DMS 273 (cell line): ENCODE data around the gene SEC22A.
A peak's percentile ranks its signal among the peaks of the same experiment; 100 is the strongest.
"Not testable (repeated sequence)": the region's sequence is repeated elsewhere in the genome, so short reads cannot be mapped to it uniquely, and the experiment has no call there.

ENCODE experiments used
- DNase-seq: peaks from one replicate; lab custom pipeline; 2025; ENCODE audit not compliant: unreplicated experiment; lab: John Stamatoyannopoulos, UW

The SEC22A gene

DNA sequence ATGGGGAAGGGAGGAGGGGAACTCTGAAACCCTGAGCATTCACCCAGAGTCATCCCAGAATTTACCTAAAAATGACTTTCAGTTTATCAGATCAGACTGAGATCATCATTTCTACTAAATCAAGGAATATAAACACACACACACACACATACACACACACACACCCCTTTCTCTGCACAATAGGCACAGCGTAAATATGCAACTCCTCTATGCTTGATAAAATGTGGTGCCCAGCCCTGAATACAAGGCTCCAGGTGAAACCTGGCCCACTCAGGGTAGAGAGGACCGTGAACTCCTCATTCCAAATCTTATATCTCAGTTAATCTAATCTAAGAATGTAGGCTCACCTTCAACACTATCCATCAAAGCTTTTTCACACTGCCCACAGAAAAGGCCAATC, 31.8 kb upstream of the SEC22A start:
- DNase-seq = no peak

GRCh38 chr3:123180791-123181190, 21.0 kb upstream of the SEC22A start:
- no peak for DNase-seq

DNA sequence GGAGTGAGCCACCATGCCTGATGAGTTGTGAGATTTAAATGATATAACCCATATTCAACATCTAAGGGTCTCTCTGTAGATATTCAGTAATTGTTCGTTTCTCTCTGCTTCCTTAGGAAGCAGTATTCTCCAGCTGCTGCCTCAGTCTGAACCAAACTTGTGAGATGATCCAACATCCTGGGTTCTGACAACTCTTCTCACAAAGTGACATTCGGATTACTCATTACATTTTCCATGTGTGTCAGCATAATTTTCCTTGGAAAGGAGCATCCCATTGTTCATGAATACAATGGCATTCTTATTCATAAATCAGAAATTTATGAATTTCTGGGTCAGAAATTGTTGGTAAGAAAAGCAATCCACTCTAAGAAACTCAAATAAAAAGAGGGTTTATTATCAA, 15.0 kb upstream of the SEC22A start:
- no peak for DNase-seq

GRCh38 chr3:123188058-123188457, 13.7 kb upstream of the SEC22A start:
- DNase-seq = no peak

GRCh38 chr3:123193448-123194101, 8.2 kb upstream of the SEC22A start:
- no peak for DNase-seq

GRCh38 chr3:123194552-123194951, 7.2 kb upstream of the SEC22A start:
- peak; percentile 20 for DNase-seq

DNA sequence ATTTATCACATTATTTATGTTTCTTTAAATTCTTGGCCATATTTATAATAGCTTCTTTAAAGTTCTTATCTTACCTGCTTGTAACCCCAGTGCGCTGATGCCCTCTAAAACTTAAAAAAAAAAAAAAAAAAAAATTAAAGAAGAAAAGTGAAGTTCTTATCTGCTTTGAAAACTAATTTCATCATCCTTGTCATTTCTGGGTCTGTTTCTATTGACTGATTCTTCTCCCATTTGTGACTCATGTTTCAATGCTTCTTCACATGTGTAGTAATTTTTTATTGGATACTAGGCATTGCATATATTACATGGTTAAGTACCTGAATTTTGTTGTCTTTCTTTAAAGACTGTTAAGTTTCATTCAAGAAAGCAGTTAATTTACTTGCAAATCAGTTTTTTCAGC, 3.4 kb upstream of the SEC22A start:
- DNase-seq = no peak

- no peak for DNase-seq
Observed at GRCh38 chr3:123201223-123201556, 553 bp upstream of the SEC22A start.

- peak; percentile 64 for DNase-seq
Observed at GRCh38 chr3:123202451-123202850, 708 bp downstream of the SEC22A start.

- DNase-seq = no peak
Observed at GRCh38 chr3:123218990-123219389, 17.2 kb downstream of the SEC22A start.

DNA sequence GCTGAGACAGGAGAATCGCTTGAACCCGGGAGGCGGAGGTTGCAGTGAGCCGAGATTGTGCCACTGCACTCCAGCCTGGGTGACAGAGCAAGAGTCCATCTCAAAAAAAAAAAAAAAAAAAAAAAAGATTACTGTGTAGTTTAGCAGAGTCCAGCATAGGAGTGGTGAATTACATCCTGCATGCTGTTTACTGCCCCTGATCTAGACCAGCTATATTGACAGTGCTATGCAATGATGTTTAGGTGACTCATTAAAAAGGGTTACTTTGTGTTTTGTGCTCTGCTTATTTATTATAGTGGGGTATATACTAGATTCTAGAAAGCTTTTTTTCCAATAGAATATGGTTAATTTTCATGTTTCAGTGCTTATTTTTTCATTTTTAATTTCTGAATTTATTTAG, 19.6 kb downstream of the SEC22A start:
- not testable (repeated sequence) for DNase-seq

DNA sequence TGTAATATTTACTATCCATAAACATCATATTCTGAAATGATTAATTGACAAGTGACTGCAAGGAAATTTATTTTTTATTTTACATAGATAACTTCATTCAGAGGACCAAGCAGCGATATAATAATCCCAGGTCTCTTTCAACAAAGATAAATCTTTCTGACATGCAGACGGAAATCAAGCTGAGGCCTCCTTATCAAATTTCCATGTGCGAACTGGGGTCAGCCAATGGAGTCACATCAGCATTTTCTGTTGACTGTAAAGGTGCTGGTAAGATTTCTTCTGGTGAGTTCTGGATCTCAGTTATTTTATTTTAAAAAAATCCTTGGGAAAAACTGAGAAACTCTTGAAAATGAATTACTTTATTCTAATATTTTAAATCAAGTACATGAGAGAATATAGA, 23.3 kb downstream of the SEC22A start:
- no peak for DNase-seq

DNA sequence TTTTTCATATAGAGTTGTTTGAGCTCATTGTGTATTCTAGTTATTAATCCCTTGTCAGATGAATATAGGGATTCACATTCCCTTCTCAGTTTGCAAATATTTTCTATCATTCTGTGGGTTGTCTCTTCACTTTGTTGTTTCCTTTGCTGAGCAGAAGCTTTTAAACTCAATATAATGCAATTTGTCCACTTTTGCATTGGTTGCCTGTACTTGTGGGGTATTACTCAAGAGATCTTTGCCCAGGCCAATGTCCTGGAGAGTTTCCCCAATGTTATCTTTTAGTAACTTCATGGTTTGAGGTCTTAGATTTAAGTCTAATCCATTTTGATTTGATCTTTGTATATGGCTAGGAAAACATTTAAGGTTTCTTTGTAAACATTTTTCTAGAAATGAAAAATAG, 24.8 kb downstream of the SEC22A start:
- no peak for DNase-seq

- DNase-seq = no peak
Observed at GRCh38 chr3:123229145-123229544, 27.4 kb downstream of the SEC22A start.

- no peak for DNase-seq
Observed at GRCh38 chr3:123236902-123237301, 35.2 kb downstream of the SEC22A start.

GRCh38 chr3:123239186-123239585, 37.4 kb downstream of the SEC22A start:
- not testable (repeated sequence) for DNase-seq

DNA sequence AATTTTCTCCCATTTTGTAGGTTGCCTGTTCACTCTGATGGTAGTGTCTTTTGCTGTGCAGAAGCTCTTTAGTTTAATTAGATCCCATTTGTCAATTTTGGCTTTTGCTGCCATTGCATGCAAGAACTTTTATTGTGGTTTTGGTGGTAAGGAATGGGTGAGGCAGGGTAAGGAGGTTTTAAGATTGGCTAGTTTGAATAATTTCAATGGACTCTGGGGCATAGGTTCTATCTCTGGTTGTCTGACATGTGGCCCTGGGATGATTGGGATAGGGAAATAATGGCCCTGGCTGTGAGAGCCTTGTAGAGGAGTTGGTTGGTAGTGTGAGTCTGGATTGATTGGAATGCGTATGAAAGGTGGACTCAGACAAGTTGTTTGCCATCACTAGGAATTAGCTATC, 38.0 kb downstream of the SEC22A start:
- DNase-seq = no peak

- DNase-seq = peak; percentile 26
Observed at GRCh38 chr3:123244128-123244527, 42.4 kb downstream of the SEC22A start.

- DNase-seq = no peak
Observed at GRCh38 chr3:123246866-123247265, 45.1 kb downstream of the SEC22A start.

DNA sequence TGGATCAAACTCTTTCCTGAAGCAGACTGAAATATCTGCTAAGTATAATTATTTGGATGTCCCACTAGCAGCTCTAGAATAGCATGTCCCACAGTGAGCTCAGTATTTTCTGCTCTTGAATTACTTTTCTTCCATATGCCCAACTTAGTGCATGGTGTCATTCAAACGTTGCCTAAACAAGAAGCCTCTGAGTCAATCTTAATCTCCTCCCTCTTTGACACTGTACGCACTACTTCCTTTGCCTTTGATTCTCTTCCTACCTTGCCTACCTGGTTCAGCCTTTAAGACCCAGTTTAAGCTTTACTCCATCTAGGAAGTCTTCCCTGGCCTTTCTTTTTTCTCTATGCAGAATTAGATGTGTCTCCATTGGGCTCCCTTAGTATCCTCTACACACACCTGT, 54.5 kb downstream of the SEC22A start:
- no peak for DNase-seq

- no peak for DNase-seq
Observed at GRCh38 chr3:123258359-123258758, 56.6 kb downstream of the SEC22A start.

GRCh38 chr3:123258811-123259420, 57.2 kb downstream of the SEC22A start:
- peak; percentile 83 for DNase-seq

DNA sequence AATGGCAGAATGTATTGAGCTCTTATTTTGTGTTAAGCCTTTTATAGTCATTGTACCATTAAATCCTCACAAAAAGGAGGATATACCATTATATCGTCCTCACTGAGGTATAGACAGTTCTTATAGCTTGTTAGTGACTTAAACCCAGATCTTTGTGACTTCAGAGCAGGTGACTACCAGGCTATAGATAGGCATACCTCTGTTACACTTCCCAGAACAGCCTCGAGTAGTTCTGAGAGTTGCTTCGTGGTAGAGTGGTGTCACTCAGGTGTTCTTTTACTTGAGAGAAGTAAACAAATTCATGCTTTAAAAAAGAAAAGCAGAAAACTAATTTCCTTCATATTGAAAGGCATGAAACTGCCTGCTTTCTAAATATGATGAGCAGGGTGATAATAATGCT, 59.9 kb downstream of the SEC22A start:
- DNase-seq = no peak
